Coronary artery (tissue), 2 donors: ENCODE measurements around the gene NUDT2.
A peak's percentile ranks its signal among the peaks of the same experiment; 100 is the strongest.

ENCODE experiments used
- DNase-seq: peaks from one replicate; pipeline ENCODE4 v3.0.0-alpha.2; 2017; ENCODE audit warnings: low spot score
- H3K27ac ChIP-seq, 2 donors: fragments of 200-600 bp; sonication (generic); one replicate each; pipeline ENCODE4 v1.5.1; 2016 to 2019
- H3K4me3 ChIP-seq: fragments of 200-600 bp; sonication (generic); 2 replicates; pipeline ENCODE4 v1.5.1; 2016; ENCODE audit warnings: mild to moderate bottlenecking, moderate library complexity
- CTCF ChIP-seq: fragments of 200-600 bp; sonication (generic); IDR thresholded peaks from one replicate; pipeline ENCODE4 v1.5.1; 2019; ENCODE audit warnings: antibody characterized with exemption

The NUDT2 gene

GRCh38 chr9:34376596-34377403 lies 47.4 kb downstream of the NUDT2 start, which contains the start of gene MYORG:
TSS of gene MYORG (minus strand) at chr9:34376898. CDS start at chr9:34372943, 3,955 bp downstream.
- Histone ChIP-seq H3K27ac (peak within 1 kb of the TSS; percentile 58 to 84), H3K4me3 (peak within 1 kb of the TSS; percentile 92)
- no peak for TF ChIP-seq CTCF
- DNase-seq: peak; percentile 91

DNA sequence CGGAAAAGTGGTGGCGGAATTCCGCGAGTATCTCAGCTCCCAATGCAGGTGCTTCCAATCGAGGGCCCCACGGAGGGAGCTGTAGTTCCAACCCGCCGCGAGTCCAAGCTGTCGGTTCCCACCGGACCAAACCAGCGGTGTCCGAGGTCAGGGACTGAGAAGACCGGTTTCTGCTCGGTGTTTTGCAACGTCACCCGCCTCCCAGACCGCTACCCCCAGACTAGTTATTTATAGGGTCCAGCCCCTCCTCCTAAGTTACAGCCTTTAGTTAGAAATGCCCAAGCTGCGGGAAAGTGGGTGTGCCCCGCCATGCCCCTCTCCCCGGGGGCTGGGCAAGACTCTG lies 48.0 kb downstream of the NUDT2 start:
- no peak for TF ChIP-seq CTCF
- Histone ChIP-seq H3K4me3 (peak overlapping the region; percentile 92), H3K27ac (peak overlapping the region; percentile 58 to 84)
- DNase-seq: no peak

GRCh38 chr9:34378376-34379060 lies 49.1 kb downstream of the NUDT2 start:
- DNase-seq: peak; percentile 65
- no peak overlapping the region for H3K4me3 ChIP-seq
- no peak for TF ChIP-seq CTCF
- no peak overlapping the region for H3K27ac ChIP-seq

DNA sequence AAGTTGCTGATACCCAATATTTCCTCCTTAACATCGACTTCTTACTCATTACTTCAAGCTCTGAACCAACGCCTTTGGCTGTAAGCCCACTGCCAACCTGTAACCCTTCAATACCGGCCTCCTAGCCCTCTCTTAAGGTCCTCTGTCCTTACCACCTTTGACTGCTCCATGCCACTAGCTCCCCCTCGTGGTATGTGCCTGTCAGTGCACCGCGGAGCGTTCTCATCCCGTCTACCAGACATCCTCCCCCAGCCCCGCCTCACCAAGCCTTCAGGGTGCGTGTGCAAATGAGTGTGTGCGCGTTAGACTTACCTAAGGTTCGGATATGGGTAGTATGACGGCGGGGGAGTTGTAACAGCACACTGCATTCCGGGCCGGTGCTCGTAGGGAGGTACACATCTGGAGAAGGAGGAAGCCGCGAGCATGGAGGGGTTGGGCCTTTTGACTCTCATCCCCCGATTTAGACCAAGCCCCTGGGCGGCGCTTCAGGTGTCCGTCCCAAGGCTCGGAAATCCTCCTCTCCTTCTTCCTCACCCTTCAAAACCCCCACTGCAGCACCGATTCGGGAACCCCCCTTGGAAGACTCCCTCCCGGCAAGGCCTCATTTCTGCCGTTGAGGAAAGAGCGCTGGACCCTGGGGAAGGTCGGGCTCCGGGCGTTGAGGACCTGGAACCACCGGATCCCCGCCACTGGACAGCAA lies 50.1 kb downstream of the NUDT2 start:
- TF ChIP-seq CTCF: peak; percentile 96
- peak overlapping the region; percentile 82 for H3K4me3 ChIP-seq
- H3K27ac ChIP-seq: no peak overlapping the region
- peak; percentile 87 for DNase-seq

GRCh38 chr9:34380034-34380510 lies 50.7 kb downstream of the NUDT2 start:
- Histone ChIP-seq H3K4me3 (peak overlapping the region; percentile 82), H3K27ac (no peak overlapping the region)
- DNase-seq: peak; percentile 72
- TF ChIP-seq CTCF: no peak

DNA sequence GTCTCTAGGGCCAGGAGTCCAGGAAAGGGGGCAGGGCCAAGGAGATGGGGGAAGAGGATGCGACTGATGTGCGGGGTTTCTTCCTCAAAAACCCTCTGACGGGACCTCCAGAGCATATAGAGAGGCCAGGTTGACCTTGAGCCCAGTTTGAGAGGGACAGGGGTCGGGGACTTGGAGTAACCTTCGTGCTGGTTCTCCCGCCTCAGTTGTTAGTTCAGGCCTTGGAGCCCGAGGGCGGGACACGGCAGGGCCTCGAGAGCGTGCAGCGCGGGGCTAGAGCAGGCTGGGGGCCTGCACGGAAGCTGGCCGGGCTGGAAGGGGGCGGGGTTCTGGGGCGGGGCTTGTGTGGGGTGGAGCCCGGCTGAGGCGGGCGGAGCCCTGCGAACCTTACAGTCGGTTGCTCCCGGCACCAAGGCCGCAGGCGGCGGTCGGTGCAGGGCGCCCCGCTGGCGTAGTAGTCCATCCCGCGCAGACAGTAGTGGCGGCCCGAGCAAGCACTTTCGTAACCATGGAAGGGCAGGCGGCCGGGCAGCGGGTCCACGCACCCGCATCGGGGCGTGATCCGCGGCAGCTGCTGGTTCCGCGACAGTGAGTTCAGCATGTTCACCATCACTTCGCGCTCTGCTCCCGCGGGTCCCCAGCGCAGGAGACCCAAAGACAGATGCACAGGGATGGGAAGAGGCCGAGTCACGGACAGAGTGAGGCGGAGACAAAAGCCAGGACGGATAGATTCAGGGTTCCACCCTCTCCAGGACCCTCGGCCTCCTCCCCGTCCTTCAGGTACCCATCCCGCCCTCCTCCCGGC lies 51.3 kb downstream of the NUDT2 start:
- Histone ChIP-seq H3K4me3 (peak overlapping the region; percentile 82), H3K27ac (peak overlapping the region in 1 of 2 donors; percentile 26)
- TF ChIP-seq CTCF: no peak
- DNase-seq: peak; percentile 86
